ENCODE measurements around the gene CLCA1. TPM values are rescaled to one million over a fixed set of nuclear protein-coding genes. Genes with fewer than 3 reads are reported as not detected.

The CLCA1 gene
- polyA plus RNA-seq, 1 of the 3 experiments (the other 2 are of a cell fraction), result not detected

DNA sequence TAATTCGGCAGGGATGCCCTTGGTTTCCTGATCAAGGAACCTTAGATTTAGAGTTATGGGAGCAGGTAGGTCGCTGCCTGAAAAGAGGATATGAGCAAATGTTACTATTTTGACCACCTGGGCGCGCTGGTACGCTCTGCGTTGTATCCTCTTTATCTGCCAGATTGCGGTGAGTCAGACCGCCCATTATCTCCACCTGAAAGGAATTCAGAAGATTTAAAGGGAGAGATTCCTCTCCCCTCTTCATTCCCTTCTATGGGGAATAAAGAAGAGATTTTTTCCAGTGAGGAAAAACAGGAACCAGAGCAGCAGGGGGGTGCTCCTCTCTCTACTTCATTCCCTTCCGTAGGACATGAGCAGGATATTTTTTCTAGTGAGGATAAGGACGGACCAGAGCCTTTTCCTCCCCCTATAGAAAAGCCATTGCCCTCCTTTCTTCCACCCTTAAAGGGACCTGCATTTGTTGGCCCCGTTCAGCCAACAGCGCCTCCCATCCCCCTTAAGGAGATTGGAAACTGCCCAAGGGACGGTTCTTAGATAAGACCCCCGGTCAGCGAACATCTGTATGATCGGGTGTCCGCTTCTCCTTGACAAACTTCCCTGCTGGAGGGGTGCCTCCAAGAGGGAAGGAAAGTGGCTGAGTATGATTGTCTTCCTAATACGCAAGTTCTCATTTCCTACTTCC, 34.1 kb downstream of the CLCA1 start:
- Histone ChIP-seq H3K4me3 (ENCODE audit: low read depth in 2 of 2, low read length in 1 of 2) (no peak overlapping the region), H3K36me3 (replicated peaks in 1 of 2; ENCODE audit: control insufficient read depth in 1 of 2, insufficient read depth in 2 of 2, low read length in 1 of 2) (no peaks in the 10 kb centered on the region), H4K20me1 (ENCODE audit: insufficient read depth) (no peaks in the 10 kb centered on the region), H2AFZ (ENCODE audit: low read depth) (no peak overlapping the region), H3K9ac (no peak overlapping the region), H3F3A (replicated peaks; ENCODE audit: insufficient read depth) (peaks cover 6% of the 10 kb centered on the region), H3K9me3 (no peaks in the 10 kb centered on the region), H3K27me3 (ENCODE audit: insufficient read depth) (no peaks in the 10 kb centered on the region; the same call in 1 of the 2 replicates), H3K4me1 (ENCODE audit: control insufficient read depth in 1 of 2, insufficient read depth in 2 of 2, low read depth in 1 of 2, low read length in 1 of 2) (no peaks in the 10 kb centered on the region; a peak in 1 of 4 replicates), H3K4me2 (no peak overlapping the region), H3K27ac (ENCODE audit: low read depth in 2 of 2, low read length in 1 of 2) (no peak overlapping the region), H3K79me2 (ENCODE audit: insufficient read depth) (no peaks in the 10 kb centered on the region), H3K9me2 (no peaks in the 10 kb centered on the region)
- 86% methylated on average over 18 of the region's 18 CpGs for WGBS (ENCODE audit: low lambda C conversion rate)
- ChIA-PET POLR2A (no interaction called here), CTCF (interaction anchor here (0.8 to 4.1 kb wide), 8 partner anchors 9 to 266 kb away, joined by 3 to 35 read pairs (median 5); partner anchors contain the start of gene SH3GLB1)
- TF ChIP-seq MEF2A (IDR thresholded peaks at IDR 0.05; ENCODE audit: borderline replicate concordance, low read depth) (no peak), RAD21 (IDR thresholded peaks at IDR 0.05; ENCODE audit: low read length) (no peak), EP300 (IDR thresholded peaks at IDR 0.05; ENCODE audit: borderline replicate concordance in 1 of 2, low read depth in 1 of 2, low read length in 1 of 2) (no peak)
- TF ChIP-seq, protein P1, sequence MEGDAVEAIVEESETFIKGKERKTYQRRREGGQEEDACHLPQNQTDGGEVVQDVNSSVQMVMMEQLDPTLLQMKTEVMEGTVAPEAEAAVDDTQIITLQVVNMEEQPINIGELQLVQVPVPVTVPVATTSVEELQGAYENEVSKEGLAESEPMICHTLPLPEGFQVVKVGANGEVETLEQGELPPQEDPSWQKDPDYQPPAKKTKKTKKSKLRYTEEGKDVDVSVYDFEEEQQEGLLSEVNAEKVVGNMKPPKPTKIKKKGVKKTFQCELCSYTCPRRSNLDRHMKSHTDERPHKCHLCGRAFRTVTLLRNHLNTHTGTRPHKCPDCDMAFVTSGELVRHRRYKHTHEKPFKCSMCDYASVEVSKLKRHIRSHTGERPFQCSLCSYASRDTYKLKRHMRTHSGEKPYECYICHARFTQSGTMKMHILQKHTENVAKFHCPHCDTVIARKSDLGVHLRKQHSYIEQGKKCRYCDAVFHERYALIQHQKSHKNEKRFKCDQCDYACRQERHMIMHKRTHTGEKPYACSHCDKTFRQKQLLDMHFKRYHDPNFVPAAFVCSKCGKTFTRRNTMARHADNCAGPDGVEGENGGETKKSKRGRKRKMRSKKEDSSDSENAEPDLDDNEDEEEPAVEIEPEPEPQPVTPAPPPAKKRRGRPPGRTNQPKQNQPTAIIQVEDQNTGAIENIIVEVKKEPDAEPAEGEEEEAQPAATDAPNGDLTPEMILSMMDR (IDR thresholded peaks at IDR 0.05), result no peak
- DNase-seq, result no peak

DNA sequence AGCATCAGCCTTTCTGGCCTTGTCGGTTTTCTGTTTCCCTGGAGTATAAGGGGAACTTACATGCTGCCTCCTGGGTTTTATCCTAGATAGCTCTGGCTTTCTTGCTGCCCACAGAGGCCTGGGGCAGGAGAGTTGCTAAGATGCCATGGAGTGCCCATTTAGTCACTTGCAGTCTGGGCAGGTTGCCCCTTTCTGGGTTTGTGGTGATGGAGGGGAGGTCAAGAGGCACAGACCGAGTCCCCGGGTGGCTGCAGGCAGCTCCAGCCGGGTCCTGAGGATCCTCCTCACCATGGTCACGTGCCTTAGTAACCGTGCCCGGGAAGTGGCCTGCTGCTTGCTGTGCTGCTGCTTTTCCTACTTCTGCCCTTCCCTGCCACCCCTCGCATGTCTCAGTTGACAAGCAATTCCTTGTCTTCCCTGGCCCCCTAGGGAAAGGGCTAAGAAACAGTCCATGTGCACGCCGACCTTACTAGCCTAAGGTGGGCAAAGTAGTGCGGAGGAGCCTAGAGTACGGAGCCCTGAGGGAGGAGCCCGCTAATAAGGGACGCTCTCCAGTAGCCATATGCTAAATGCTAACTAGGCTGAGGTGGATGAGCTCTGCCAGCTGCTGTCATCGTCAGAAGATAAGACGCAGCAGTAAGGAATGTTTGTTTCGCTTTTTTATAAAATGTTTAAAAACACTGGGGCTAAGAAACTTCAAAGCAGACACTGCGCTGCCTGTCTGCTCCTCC, 34.8 kb downstream of the CLCA1 start:
- H3K4me1 ChIP-seq (ENCODE audit: control insufficient read depth in 1 of 2, insufficient read depth in 2 of 2, low read depth in 1 of 2, low read length in 1 of 2), result no peaks in the 10 kb centered on the region; a peak in 1 of 4 replicates
- H2AFZ ChIP-seq (ENCODE audit: low read depth), result no peak overlapping the region
- H3K4me3 ChIP-seq (ENCODE audit: low read depth in 2 of 2, low read length in 1 of 2), result no peak overlapping the region; a peak in 1 of 4 replicates
- no peaks in the 10 kb centered on the region for H3K79me2 ChIP-seq (ENCODE audit: insufficient read depth)
- ChIA-PET CTCF (interaction anchor here (3.3 kb wide), 1 partner anchor 30 kb away, joined by 13 read pairs; no protein-coding TSS in a partner anchor), POLR2A (no interaction called here)
- no peak overlapping the region for H3K9ac ChIP-seq
- no peaks in the 10 kb centered on the region for H3K36me3 ChIP-seq (replicated peaks in 1 of 2; ENCODE audit: control insufficient read depth in 1 of 2, insufficient read depth in 2 of 2, low read length in 1 of 2)
- DNase-seq, result no peak
- TF ChIP-seq RCOR1 (IDR thresholded peaks at IDR 0.05; ENCODE audit: low read length), result no peak
- no peak for TF ChIP-seq YY1 (IDR thresholded peaks at IDR 0.05; ENCODE audit: low read depth)
- no peak for TF ChIP-seq FOXM1 (IDR thresholded peaks at IDR 0.05; ENCODE audit: low read depth)
- TF ChIP-seq, protein P2, sequence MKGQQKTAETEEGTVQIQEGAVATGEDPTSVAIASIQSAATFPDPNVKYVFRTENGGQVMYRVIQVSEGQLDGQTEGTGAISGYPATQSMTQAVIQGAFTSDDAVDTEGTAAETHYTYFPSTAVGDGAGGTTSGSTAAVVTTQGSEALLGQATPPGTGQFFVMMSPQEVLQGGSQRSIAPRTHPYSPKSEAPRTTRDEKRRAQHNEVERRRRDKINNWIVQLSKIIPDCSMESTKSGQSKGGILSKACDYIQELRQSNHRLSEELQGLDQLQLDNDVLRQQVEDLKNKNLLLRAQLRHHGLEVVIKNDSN (IDR thresholded peaks at IDR 0.05; ENCODE audit: borderline replicate concordance, low read depth), result peak; percentile 27; the same call in 1 of the 2 replicates
- TF ChIP-seq TAF1 (IDR thresholded peaks at IDR 0.05; ENCODE audit: borderline replicate concordance, low read depth, low read length), result no peak
- TF ChIP-seq NRF1 (IDR thresholded peaks at IDR 0.05; ENCODE audit: low read depth, low read length), result no peak
- no peak overlapping the region for H3K27ac ChIP-seq (ENCODE audit: low read depth in 2 of 2, low read length in 1 of 2)
- no peaks in the 10 kb centered on the region for H3K9me3 ChIP-seq
- H3F3A ChIP-seq (replicated peaks; ENCODE audit: insufficient read depth), result peaks cover 6% of the 10 kb centered on the region
- H3K9me2 ChIP-seq, result no peaks in the 10 kb centered on the region
- H3K4me2 ChIP-seq, result no peak overlapping the region
- 53% methylated on average over 18 of the region's 18 CpGs for WGBS (ENCODE audit: low lambda C conversion rate)
- H3K27me3 ChIP-seq (ENCODE audit: insufficient read depth), result no peaks in the 10 kb centered on the region; the same call in 1 of the 2 replicates
- no peaks in the 10 kb centered on the region for H4K20me1 ChIP-seq (ENCODE audit: insufficient read depth)

Data from SK-N-SH (cell line).